ENCODE measurements around the gene RNF8.

The RNF8 gene

GRCh38 chr6:37313723-37314486, 39.9 kb upstream of the RNF8 start:
- Histone ChIP-seq H3K4me1 (ENCODE audit: control insufficient read depth, insufficient read depth, low read length) (no peaks in the 10 kb centered on the region), H3K9me3 (ENCODE audit: control insufficient read depth, low read length) (no peaks in the 10 kb centered on the region), H3K27me3 (ENCODE audit: control insufficient read depth, insufficient read depth, low read length) (no peaks in the 10 kb centered on the region), H3K36me3 (ENCODE audit: control insufficient read depth, insufficient read depth, low read length) (peaks cover 16% of the 10 kb centered on the region), H3K4me3 (ENCODE audit: low read length) (no peak overlapping the region), H3K9ac (ENCODE audit: low read length) (no peak overlapping the region)

- H3K4me3 ChIP-seq (ENCODE audit: low read length): no peak overlapping the region
- peaks cover 16% of the 10 kb centered on the region for H3K36me3 ChIP-seq (ENCODE audit: control insufficient read depth, insufficient read depth, low read length)
- no peaks in the 10 kb centered on the region for H3K4me1 ChIP-seq (ENCODE audit: control insufficient read depth, insufficient read depth, low read length)
- no peaks in the 10 kb centered on the region for H3K9me3 ChIP-seq (ENCODE audit: control insufficient read depth, low read length)
- H3K9ac ChIP-seq (ENCODE audit: low read length): no peak overlapping the region
- H3K27me3 ChIP-seq (ENCODE audit: control insufficient read depth, insufficient read depth, low read length): no peaks in the 10 kb centered on the region
Observed at GRCh38 chr6:37314487-37315156, 39.2 kb upstream of the RNF8 start.

- Histone ChIP-seq H3K9ac (ENCODE audit: low read length) (no peak overlapping the region), H3K4me3 (ENCODE audit: low read length) (no peak overlapping the region), H3K9me3 (ENCODE audit: control insufficient read depth, low read length) (no peaks in the 10 kb centered on the region), H3K27me3 (ENCODE audit: control insufficient read depth, insufficient read depth, low read length) (no peaks in the 10 kb centered on the region), H3K4me1 (ENCODE audit: control insufficient read depth, insufficient read depth, low read length) (no peaks in the 10 kb centered on the region), H3K36me3 (ENCODE audit: control insufficient read depth, insufficient read depth, low read length) (peaks cover 16% of the 10 kb centered on the region)
Observed at GRCh38 chr6:37315157-37315515, 38.6 kb upstream of the RNF8 start.

- H3K36me3 ChIP-seq (ENCODE audit: control insufficient read depth, insufficient read depth, low read length): peaks cover 16% of the 10 kb centered on the region
- H3K9me3 ChIP-seq (ENCODE audit: control insufficient read depth, low read length): no peaks in the 10 kb centered on the region
- no peaks in the 10 kb centered on the region for H3K27me3 ChIP-seq (ENCODE audit: control insufficient read depth, insufficient read depth, low read length)
- H3K4me1 ChIP-seq (ENCODE audit: control insufficient read depth, insufficient read depth, low read length): no peaks in the 10 kb centered on the region
- no peak overlapping the region for H3K9ac ChIP-seq (ENCODE audit: low read length)
- no peak overlapping the region for H3K4me3 ChIP-seq (ENCODE audit: low read length)
Observed at GRCh38 chr6:37316071-37316470, 37.7 kb upstream of the RNF8 start.

- no peaks in the 10 kb centered on the region for H3K9me3 ChIP-seq (ENCODE audit: control insufficient read depth, low read length)
- no peak overlapping the region for H3K4me3 ChIP-seq (ENCODE audit: low read length)
- H3K27me3 ChIP-seq (ENCODE audit: control insufficient read depth, insufficient read depth, low read length): no peaks in the 10 kb centered on the region
- H3K4me1 ChIP-seq (ENCODE audit: control insufficient read depth, insufficient read depth, low read length): no peaks in the 10 kb centered on the region
- H3K36me3 ChIP-seq (ENCODE audit: control insufficient read depth, insufficient read depth, low read length): peaks cover 16% of the 10 kb centered on the region
- no peak overlapping the region for H3K9ac ChIP-seq (ENCODE audit: low read length)
Observed at GRCh38 chr6:37317312-37318038, 36.3 kb upstream of the RNF8 start.

GRCh38 chr6:37319156-37319555, 34.6 kb upstream of the RNF8 start:
- H3K36me3 ChIP-seq (ENCODE audit: control insufficient read depth, insufficient read depth, low read length): peaks cover 12% of the 10 kb centered on the region

GRCh38 chr6:37319856-37320480, 33.8 kb upstream of the RNF8 start:
- peaks cover 12% of the 10 kb centered on the region for H3K4me1 ChIP-seq (ENCODE audit: control insufficient read depth, insufficient read depth, low read length)
- H3K4me3 ChIP-seq (ENCODE audit: low read length): no peak overlapping the region
- H3K36me3 ChIP-seq (ENCODE audit: control insufficient read depth, insufficient read depth, low read length): peaks cover 12% of the 10 kb centered on the region
- no peaks in the 10 kb centered on the region for H3K9me3 ChIP-seq (ENCODE audit: control insufficient read depth, low read length)
- H3K27me3 ChIP-seq (ENCODE audit: control insufficient read depth, insufficient read depth, low read length): no peaks in the 10 kb centered on the region
- H3K9ac ChIP-seq (ENCODE audit: low read length): no peak overlapping the region

More at GRCh38 chr6:37319156-37319555, 34.6 kb upstream of the RNF8 start:
- Histone ChIP-seq H3K9ac (ENCODE audit: low read length) (no peak overlapping the region), H3K4me3 (ENCODE audit: low read length) (no peak overlapping the region), H3K9me3 (ENCODE audit: control insufficient read depth, low read length) (no peaks in the 10 kb centered on the region), H3K4me1 (ENCODE audit: control insufficient read depth, insufficient read depth, low read length) (peaks cover 4% of the 10 kb centered on the region), H3K27me3 (ENCODE audit: control insufficient read depth, insufficient read depth, low read length) (no peaks in the 10 kb centered on the region)

- H3K4me1 ChIP-seq (ENCODE audit: control insufficient read depth, insufficient read depth, low read length): peaks cover 16% of the 10 kb centered on the region
- H3K36me3 ChIP-seq (ENCODE audit: control insufficient read depth, insufficient read depth, low read length): peaks cover 11% of the 10 kb centered on the region
- no peak overlapping the region for H3K4me3 ChIP-seq (ENCODE audit: low read length)
- H3K9ac ChIP-seq (ENCODE audit: low read length): no peak overlapping the region
- no peaks in the 10 kb centered on the region for H3K9me3 ChIP-seq (ENCODE audit: control insufficient read depth, low read length)
- H3K27me3 ChIP-seq (ENCODE audit: control insufficient read depth, insufficient read depth, low read length): no peaks in the 10 kb centered on the region
Observed at GRCh38 chr6:37320646-37321045, 33.1 kb upstream of the RNF8 start.

- Histone ChIP-seq H3K36me3 (ENCODE audit: control insufficient read depth, insufficient read depth, low read length) (peaks cover 8% of the 10 kb centered on the region), H3K9me3 (ENCODE audit: control insufficient read depth, low read length) (no peaks in the 10 kb centered on the region), H3K27me3 (ENCODE audit: control insufficient read depth, insufficient read depth, low read length) (no peaks in the 10 kb centered on the region), H3K9ac (ENCODE audit: low read length) (no peak overlapping the region), H3K4me1 (ENCODE audit: control insufficient read depth, insufficient read depth, low read length) (peaks cover 16% of the 10 kb centered on the region), H3K4me3 (ENCODE audit: low read length) (no peak overlapping the region)
Observed at GRCh38 chr6:37321101-37321500, 32.7 kb upstream of the RNF8 start.

- no peaks in the 10 kb centered on the region for H3K9me3 ChIP-seq (ENCODE audit: control insufficient read depth, low read length)
- H3K27me3 ChIP-seq (ENCODE audit: control insufficient read depth, insufficient read depth, low read length): no peaks in the 10 kb centered on the region
- H3K9ac ChIP-seq (ENCODE audit: low read length): no peak overlapping the region
- H3K36me3 ChIP-seq (ENCODE audit: control insufficient read depth, insufficient read depth, low read length): peaks cover 5% of the 10 kb centered on the region
- H3K4me3 ChIP-seq (ENCODE audit: low read length): no peak overlapping the region
- H3K4me1 ChIP-seq (ENCODE audit: control insufficient read depth, insufficient read depth, low read length): peaks cover 16% of the 10 kb centered on the region
Observed at GRCh38 chr6:37321516-37322415, 32.0 kb upstream of the RNF8 start.

- H3K27me3 ChIP-seq (ENCODE audit: control insufficient read depth, insufficient read depth, low read length): no peaks in the 10 kb centered on the region
- no peaks in the 10 kb centered on the region for H3K9me3 ChIP-seq (ENCODE audit: control insufficient read depth, low read length)
- H3K4me1 ChIP-seq (ENCODE audit: control insufficient read depth, insufficient read depth, low read length): peaks cover 16% of the 10 kb centered on the region
- no peak overlapping the region for H3K9ac ChIP-seq (ENCODE audit: low read length)
- H3K36me3 ChIP-seq (ENCODE audit: control insufficient read depth, insufficient read depth, low read length): no peaks in the 10 kb centered on the region
- H3K4me3 ChIP-seq (ENCODE audit: low read length): no peak overlapping the region
Observed at GRCh38 chr6:37323580-37323979, 30.2 kb upstream of the RNF8 start.

All from mucosa of stomach (tissue), 1 donor.